HG03025 (cell line): ENCODE data around the gene UNC5B.

Source experiments
- ATAC-seq: cut with Tn5 transposase; IDR thresholded peaks from one replicate; pipeline ENCODE4 v1.9.1; 2021; ENCODE audit warnings: mild to moderate bottlenecking, moderate library complexity; ENCODE audit not compliant: unreplicated experiment, low FRiP score

Gene UNC5B

GRCh38 chr10:71312811-71313789, 100.7 kb downstream of the UNC5B start:
- no peak for ATAC-seq

GRCh38 chr10:71314028-71314693, 101.8 kb downstream of the UNC5B start:
- no peak for ATAC-seq

GRCh38 chr10:71314694-71315225, 102.4 kb downstream of the UNC5B start:
- no peak for ATAC-seq

- ATAC-seq, result no peak
These were observed 103.9 kb downstream of the UNC5B start for GRCh38 chr10:71316056-71316785.

- no peak for ATAC-seq
These were observed 104.4 kb downstream of the UNC5B start for GRCh38 chr10:71316786-71317160.

- ATAC-seq, result no peak
These were observed 105.4 kb downstream of the UNC5B start for GRCh38 chr10:71317739-71318138.

- ATAC-seq, result no peak
These were observed 106.9 kb downstream of the UNC5B start, which contains the start of gene SLC29A3 for GRCh38 chr10:71319042-71319799. Gene SLC29A3, plus strand, starts transcription at chr10:71319259. Its CDS starts 51 bp downstream, at chr10:71319310.

- no peak for ATAC-seq
These were observed 107.5 kb downstream of the UNC5B start for GRCh38 chr10:71319800-71320392.

- ATAC-seq, result no peak
These were observed 108.2 kb downstream of the UNC5B start for GRCh38 chr10:71320592-71320991.

GRCh38 chr10:71321386-71321785, 109.0 kb downstream of the UNC5B start:
- no peak for ATAC-seq

- no peak for ATAC-seq
These were observed 111.0 kb downstream of the UNC5B start for GRCh38 chr10:71323407-71323806.

- ATAC-seq, result no peak
These were observed 112.4 kb downstream of the UNC5B start for GRCh38 chr10:71324743-71325142.

GRCh38 chr10:71325267-71325666, 112.9 kb downstream of the UNC5B start:
- no peak for ATAC-seq

GRCh38 chr10:71326464-71326881, 114.1 kb downstream of the UNC5B start:
- no peak for ATAC-seq

- no peak for ATAC-seq
These were observed 118.5 kb downstream of the UNC5B start for GRCh38 chr10:71330789-71331404.

- no peak for ATAC-seq
These were observed 119.4 kb downstream of the UNC5B start for GRCh38 chr10:71331736-71332135.

- ATAC-seq, result no peak
These were observed 120.1 kb downstream of the UNC5B start for GRCh38 chr10:71332466-71332865.

- ATAC-seq, result no peak
These were observed 120.9 kb downstream of the UNC5B start for GRCh38 chr10:71333129-71333887.
